GM18520 (cell line): ENCODE results near the gene BMERB1.

Experiments
- ATAC-seq: cut with Tn5 transposase; IDR thresholded peaks from one replicate; pipeline ENCODE4 v1.9.1; 2021; ENCODE audit not compliant: unreplicated experiment

Gene BMERB1

DNA sequence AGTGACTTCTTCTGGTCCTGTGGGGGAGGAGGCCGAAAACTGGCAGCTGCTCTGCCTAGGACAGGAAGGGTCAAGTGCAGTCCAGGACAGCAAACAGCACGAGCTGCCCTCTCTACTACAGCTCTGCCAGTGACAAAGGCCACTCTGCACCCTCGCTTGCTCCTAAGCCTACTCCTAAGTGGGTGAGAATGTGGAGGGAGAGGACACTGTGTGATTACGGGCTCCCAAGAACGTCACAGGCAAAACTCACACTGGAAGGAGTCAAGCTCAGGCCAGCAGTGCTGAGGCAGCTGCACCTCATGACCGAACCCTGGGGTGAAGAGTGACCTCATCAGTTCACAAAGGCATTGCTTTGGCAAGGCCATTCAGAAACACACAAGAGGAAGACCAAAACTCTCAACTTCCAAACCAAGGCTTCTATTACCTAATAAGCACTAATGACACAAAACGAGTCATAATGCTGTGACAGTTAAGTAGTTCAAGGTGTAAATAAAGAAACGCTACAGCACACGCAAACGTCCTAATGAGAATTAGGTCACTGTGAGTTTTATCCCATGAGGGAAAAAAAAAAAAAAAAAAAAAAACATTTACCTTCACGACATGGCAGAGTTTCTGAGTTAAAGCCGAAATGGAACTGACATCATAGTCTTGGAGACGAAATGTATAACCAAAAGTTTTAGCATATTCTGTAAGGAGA is 173.5 kb downstream of the BMERB1 start:
- ATAC-seq = no peak

DNA sequence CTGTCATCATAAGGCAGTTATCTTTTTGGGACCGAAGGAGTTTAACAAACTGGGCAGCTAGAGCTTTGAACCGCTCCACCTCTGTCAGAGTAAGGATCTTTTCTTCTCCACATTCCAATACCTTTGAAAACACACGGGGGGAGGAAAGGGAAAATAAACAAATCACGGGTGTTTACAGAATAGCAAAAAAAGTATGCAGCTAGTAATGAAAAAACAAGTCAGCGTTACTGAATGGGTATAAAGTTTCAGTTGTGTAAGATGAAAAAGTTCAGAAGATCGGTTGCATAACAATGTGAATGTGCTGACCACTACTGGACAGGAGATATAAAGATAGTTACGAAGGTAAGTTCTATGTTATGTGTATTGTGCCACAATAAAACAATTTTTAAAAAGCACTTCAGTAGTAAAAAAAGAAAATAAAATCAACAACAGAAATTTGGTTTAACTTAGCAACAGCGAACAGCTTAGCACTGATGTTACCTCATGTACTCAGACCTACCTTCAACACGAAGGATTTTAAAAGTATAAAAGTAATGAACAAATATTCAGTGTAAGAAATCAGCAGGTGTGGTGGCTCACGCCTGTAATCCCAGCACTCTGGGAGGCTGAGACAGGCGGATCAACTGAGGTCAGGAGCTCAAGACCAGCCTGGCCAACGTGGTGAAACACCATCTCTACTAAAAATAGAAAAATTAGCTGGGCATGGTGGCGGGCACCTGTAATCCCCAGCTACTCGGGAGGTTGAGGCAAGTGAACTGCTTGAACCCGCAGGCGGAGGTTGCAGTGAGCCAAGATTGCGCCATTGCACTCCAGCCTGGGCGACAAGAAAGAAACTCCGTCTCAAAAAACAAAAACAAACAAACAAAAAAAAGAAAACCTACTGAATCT is 174.3 kb downstream of the BMERB1 start:
- no peak for ATAC-seq

- ATAC-seq = no peak
Measured at GRCh38 chr16:15609286-15609649, 174.9 kb downstream of the BMERB1 start.

- no peak for ATAC-seq
Measured at GRCh38 chr16:15610369-15610871, 176.0 kb downstream of the BMERB1 start.

DNA sequence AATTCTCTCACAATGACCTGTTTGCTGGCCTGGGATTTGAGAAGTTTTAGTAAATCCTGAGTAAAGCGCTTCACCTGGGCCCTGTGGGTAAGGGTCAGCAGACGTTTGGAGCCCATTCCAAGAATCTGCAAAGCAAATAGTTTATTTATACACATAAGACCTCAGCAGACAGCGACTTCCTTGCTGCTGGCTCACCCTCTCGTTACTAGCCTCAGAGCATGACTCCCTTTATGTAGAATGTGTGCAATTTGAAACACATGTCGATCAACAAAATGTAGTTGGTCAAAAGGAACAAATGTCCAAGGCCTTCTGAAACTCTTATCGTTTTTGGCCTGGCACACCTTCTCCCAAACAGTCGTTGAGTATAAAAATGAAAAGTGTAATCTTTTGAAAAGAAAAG is 177.2 kb downstream of the BMERB1 start:
- no peak for ATAC-seq

- no peak for ATAC-seq
Measured at GRCh38 chr16:15613676-15614075, 179.3 kb downstream of the BMERB1 start.

- ATAC-seq = no peak
Measured at GRCh38 chr16:15616012-15616411, 181.6 kb downstream of the BMERB1 start.

DNA sequence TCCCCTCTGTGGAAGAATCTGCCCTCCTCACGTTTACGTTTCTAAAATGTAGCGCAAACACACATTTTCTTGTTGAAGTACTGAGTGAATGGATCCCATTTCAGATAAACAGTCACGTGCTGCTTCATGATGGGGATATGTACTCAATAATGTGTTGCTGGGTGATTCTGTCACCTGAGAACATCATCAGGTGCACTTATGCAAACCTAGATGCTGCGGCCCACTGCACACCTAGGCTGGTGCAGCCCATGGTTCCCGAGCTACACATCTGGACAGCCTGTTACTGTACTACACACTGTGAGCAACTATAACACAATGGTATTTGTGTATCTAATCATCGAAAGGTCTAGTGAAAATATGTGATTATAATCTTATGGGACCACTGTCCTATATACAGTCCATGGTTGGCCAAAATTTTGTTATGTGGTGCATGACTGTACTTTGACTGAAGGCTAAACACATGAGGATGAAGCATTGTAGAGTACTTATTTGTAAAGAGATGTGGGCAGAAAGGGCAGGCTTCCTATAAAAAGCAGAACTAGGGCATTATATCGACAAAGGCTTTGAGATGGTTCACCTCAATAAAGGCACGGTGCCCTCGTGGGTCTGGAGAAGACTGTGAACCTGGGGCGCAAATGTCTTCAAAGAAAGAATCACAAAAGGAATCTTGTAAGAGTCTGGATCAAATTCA is 182.2 kb downstream of the BMERB1 start:
- ATAC-seq = no peak

DNA sequence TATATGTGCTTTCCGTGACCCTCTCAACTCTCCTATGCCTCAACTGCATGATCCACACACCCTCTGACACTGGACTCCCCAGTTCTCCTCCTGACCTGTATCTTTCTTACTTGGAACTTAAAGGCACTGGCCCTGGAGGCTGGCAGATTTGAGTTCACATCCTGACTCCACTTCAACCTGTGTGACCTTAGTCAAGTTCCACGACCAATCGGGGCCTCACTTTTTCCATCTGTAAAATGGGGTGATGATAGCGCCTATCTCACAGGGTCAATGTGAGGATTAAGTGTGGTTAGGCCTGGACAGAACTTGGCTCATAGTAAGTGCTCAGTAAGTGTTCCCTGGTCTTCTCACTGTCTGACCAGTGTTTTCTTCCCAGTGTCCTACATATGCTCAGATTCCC is 183.5 kb downstream of the BMERB1 start:
- ATAC-seq = no peak

GRCh38 chr16:15618392-15618791 is 184.0 kb downstream of the BMERB1 start:
- ATAC-seq = no peak

GRCh38 chr16:15620611-15621195 is 186.3 kb downstream of the BMERB1 start:
- ATAC-seq = no peak

DNA sequence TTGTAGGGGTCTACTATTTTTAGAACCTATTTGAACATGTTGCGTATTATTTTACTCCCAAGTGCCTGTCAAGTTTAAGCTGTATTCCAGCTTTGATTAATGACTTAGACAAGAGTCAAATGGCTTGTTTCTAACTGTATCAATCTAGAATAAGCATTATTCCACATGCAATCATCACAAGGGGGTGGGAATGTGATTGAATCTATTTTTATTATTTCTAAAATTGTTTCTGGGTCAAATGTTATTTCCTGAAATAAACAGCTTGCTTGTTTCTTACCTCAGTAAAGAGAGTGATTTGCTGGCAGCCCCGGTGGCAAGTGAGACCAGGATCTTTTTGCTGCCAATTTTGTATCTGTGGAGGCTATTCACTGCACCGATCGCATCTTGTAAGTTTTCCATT is 187.1 kb downstream of the BMERB1 start:
- no peak for ATAC-seq

DNA sequence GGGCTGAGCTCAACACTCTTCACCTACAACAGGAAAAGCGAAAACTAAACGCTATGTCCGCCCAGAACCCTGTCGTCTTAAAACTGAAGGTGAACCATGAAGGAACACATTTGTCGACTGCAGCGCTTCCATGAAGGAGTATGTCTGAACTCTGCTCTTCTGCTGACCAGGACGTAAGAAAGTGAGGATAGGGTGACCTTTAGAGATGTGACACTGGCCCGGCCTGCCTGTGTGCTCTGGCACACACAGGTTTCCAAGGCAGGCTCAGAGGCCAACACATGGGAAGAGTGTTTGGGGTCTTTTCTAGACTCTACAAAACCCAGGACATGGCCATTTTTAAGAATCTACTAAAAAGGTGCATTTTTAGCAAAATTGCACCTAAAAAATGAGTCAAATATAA is 187.5 kb downstream of the BMERB1 start:
- ATAC-seq = no peak

- ATAC-seq = no peak
Measured at GRCh38 chr16:15631730-15632409, 197.5 kb downstream of the BMERB1 start.

DNA sequence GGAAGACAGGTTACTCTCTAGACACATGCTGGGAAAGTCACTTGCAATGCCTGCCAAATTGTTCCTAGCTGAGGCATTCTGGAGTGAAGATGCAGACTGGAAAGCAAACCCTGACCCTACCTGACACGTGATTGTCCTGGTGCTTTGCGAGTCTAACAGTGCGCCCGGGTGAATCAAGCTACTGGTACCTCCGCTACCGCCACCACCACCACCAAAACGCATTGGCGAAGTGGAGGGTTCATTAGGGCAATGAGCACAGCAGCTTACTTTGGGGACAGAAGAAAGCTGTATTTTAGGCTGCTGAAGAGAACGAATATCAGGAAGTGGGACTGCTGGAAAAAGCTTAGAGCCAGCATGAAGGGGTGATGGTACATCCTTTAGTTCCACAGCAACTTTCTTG is 201.5 kb downstream of the BMERB1 start:
- ATAC-seq = no peak

DNA sequence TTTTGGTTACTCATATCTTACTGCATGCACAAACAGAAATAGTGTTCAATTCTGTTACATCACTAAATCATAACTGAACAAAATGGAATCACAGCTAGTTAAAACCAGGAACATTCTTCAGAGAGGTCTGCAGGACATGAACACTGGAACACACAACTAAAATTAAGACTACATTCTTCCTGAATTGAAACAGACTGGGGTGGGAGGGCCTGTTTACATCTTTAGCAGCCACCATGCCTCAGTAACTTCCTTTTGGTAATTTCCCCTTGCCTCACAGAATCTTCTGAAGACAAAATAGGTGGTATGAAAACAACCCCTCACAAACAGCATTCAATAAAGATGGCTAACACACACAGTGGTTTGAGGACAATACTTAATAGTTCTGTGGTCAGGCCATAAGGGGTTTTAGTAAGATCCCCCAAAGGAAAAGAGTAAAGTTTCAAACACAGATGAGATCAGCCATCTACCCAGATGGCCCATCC is 202.0 kb downstream of the BMERB1 start:
- no peak for ATAC-seq
